ENCODE data around the gene PLCH2.

DNA sequence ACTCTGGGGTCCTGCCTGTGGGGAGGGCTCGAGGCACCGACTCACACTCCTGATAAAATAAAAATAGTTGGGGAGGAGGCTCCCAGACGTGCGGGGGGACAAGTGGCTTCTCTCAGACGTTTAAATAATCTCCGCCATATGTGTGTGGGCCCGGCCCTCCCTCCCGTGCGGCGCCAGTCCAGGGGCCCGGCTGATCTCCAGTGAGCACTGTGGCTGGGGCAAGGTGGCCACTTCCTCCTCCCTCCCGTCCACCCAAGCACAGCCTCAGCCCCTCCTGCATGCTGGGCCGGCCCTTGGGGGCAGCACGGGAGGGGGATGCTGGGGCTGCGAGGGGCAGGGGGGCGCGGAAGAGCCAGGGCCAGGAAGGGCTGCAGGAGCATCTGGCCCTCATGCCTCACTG, 4.0 kb upstream of the PLCH2 start:
- TF ChIP-seq EZH2 (IDR thresholded peaks at IDR 0.05; ENCODE audit: borderline replicate concordance, low read length) (no peak), CTCF (IDR thresholded peaks at IDR 0.05; ENCODE audit: low read length) (no peak)
